Measurements from ENCODE around the gene ACTN4.

DNA sequence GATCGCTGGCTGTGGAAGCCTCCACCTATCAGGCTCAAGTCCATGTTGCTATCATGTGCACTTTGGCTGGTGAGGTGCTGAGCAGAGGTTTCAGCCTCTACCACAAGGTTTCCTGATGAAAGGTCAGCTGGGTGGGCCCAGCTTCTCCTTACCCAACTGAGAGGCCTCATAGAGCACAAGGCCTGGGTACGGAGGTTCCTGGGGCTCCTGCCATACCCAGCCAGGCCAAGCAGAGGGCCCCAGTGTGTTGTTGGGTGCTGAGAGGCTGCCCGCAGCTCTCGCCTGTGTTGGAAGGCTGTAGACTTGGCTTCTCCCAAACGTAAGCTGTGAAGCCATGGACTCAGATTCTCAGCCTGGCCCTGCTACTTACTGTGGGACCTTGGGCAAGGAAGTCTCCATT lies 28.2 kb downstream of the ACTN4 start:
- TF ChIP-seq, protein P1, sequence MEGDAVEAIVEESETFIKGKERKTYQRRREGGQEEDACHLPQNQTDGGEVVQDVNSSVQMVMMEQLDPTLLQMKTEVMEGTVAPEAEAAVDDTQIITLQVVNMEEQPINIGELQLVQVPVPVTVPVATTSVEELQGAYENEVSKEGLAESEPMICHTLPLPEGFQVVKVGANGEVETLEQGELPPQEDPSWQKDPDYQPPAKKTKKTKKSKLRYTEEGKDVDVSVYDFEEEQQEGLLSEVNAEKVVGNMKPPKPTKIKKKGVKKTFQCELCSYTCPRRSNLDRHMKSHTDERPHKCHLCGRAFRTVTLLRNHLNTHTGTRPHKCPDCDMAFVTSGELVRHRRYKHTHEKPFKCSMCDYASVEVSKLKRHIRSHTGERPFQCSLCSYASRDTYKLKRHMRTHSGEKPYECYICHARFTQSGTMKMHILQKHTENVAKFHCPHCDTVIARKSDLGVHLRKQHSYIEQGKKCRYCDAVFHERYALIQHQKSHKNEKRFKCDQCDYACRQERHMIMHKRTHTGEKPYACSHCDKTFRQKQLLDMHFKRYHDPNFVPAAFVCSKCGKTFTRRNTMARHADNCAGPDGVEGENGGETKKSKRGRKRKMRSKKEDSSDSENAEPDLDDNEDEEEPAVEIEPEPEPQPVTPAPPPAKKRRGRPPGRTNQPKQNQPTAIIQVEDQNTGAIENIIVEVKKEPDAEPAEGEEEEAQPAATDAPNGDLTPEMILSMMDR (IDR thresholded peaks at IDR 0.05), result no peak
- no peak for TF ChIP-seq POLR2A (IDR thresholded peaks at IDR 0.05)
